Upper lobe of left lung (tissue), 4 donors: Measurements from ENCODE around the gene MINDY2.

Experiments
- CTCF ChIP-seq, 6 experiments: fragments of 450-650 bp in 4 of 6; fragments of 200-600 bp in 2 of 6; sonication (generic) in 2 of 6; IDR thresholded peaks; one replicate each; pipeline ENCODE4 v1.5.1; 2016 to 2019; ENCODE audit warnings: antibody characterized with exemption in 6 of 6
- EP300 ChIP-seq, 4 donors: sonication (generic); formaldehyde crosslinking; IDR thresholded peaks; one replicate each; pipeline ENCODE4 v1.5.1; 2017; ENCODE audit warnings: antibody characterized with exemption in 4 of 4, control low read depth in 2 of 4
- POLR2A ChIP-seq, 4 donors: fragments of 450-650 bp; IDR thresholded peaks; one replicate each; pipeline ENCODE4 v1.5.1; 2016 to 2017; ENCODE audit warnings: antibody characterized with exemption in 4 of 4, mild to moderate bottlenecking in 2 of 4

GRCh38 chr15:58770519-58770856, 614 bp upstream of the MINDY2 start:
- TF ChIP-seq EP300 (IDR thresholded peaks at IDR 0.05) (no peak), CTCF (IDR thresholded peaks at IDR 0.05) (peak in 3 of 6 experiments; percentile 9 to 30 (median 18)), POLR2A (IDR thresholded peaks at IDR 0.05) (no peak)
